CD4-positive, alpha-beta T cell treated with Interleukin-15 for 1 hour (primary cell): ENCODE measurements around the gene EFNA4.

Source experiments
- DNase-seq: peaks from one replicate; pipeline ENCODE4 v3.0.0-alpha.2; 2020

EFNA4 gene

GRCh38 chr1:155063550-155064110 lies at the start of gene EFNA4:
Gene EFNA4, plus strand, starts transcription at chr1:155063740. Its CDS starts 84 bp downstream, at chr1:155063824.
- DNase-seq: peak; percentile 86

DNA sequence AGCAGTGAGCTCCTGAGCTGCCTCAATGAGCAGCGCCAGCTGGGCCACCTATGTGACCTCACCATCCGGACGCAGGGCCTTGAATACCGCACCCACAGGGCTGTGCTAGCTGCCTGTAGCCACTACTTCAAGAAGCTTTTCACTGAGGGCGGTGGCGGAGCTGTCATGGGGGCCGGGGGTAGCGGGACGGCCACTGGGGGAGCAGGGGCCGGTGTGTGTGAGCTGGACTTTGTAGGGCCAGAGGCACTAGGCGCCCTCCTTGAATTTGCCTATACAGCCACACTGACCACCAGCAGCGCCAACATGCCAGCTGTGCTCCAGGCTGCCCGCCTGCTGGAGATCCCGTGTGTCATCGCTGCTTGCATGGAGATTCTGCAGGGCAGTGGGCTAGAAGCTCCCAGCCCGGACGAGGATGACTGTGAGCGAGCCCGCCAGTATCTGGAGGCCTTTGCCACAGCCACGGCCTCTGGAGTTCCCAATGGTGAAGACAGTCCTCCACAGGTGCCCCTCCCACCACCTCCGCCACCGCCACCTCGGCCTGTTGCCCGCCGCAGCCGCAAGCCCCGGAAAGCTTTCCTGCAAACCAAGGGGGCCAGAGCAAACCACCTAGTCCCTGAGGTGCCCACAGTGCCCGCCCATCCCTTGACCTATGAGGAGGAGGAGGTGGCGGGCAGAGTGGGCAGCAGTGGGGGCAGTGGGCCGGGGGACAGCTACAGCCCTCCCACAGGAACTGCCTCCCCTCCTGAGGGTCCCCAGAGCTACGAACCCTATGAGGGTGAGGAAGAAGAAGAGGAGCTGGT lies 48.6 kb upstream of the EFNA4 start:
- no peak for DNase-seq

- DNase-seq: no peak
Observed at GRCh38 chr1:155015527-155016230, 47.9 kb upstream of the EFNA4 start.

- DNase-seq: peak; percentile 56
Observed at GRCh38 chr1:155016231-155016831, 47.2 kb upstream of the EFNA4 start.

GRCh38 chr1:155017041-155017945 lies 46.2 kb upstream of the EFNA4 start:
- peak; percentile 89 for DNase-seq

DNA sequence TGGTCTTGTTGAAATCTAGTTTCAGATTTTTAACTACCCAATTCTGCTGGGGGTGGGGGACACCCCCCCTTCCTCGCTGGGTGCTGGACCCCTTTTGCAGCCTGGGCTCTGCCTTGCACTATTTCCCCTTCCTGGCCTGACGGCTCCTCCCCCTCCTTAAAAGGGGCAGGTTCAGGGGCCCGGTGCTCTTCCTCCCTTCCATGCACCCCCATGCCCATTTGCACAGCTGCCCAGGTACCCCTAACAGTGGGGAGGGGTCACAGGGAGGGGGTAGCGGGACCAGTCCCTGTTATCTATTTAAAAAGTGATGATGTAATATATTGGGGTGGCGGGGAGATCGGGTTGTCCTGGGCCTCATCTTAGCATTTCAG lies 45.6 kb upstream of the EFNA4 start:
- no peak for DNase-seq

- DNase-seq: no peak
Observed at GRCh38 chr1:155018617-155019348, 44.8 kb upstream of the EFNA4 start.

GRCh38 chr1:155019377-155020245 lies 43.9 kb upstream of the EFNA4 start:
- no peak for DNase-seq

- no peak for DNase-seq
Observed at GRCh38 chr1:155022136-155022926, 41.2 kb upstream of the EFNA4 start.

- no peak for DNase-seq
Observed at GRCh38 chr1:155022927-155023236, 40.7 kb upstream of the EFNA4 start.

DNA sequence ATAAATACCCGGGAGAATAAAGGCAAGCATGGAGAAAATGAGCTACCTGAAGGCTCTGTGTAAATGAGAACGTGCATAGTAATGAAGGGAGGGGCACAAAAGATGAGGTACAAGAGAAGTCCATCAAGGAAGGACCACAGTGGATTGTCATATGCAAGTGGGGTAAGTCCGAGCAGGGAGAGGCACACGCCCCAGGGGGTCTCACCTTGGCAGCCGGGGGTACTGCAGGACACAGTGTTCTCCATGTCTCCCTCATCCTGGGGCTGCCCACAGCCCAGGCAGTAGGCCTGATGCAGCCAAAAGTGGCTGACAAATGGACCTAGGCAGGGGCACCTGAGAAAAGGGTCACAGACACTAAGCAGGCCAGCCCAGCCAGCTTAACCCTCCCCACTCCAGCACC lies 39.9 kb upstream of the EFNA4 start:
- no peak for DNase-seq

DNA sequence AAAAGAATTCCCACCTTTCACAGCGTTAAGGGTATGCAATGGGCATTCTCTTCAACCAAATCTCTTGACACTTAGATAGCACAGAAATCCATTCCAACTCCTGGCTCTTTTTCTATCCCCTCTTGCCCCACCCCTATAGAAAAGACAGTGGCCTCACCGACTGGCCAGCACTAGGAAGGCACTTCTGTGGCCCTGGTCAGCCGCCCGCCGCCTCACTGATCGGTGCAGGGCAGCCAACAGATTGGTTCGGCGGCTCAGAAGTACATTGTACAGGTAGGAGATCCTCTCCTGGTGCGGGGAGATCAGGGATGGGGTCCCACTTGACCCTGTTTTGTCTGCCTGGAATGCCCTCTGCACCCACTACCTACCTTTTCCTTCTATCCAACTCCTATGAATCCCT lies 39.2 kb upstream of the EFNA4 start:
- no peak for DNase-seq

DNA sequence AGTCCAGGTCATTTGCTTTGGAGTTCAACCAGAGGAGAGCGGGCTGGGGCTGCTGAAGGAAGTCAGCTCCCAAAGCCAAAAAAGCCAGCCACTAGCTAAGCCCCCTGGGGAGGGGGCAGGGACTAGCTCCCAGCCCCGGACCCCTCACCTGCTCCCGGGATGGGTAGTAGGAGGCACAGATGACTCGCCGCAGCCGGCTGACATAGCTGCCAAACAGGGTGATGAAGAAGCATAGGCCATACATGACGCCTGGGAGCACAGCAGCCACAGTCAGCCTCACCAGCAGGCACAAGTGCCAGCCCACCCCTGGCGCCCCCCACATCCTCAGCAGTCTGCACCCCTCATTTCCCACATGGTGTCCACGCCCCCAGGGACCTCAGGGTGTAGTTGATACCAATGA lies 37.4 kb upstream of the EFNA4 start:
- DNase-seq: no peak

DNA sequence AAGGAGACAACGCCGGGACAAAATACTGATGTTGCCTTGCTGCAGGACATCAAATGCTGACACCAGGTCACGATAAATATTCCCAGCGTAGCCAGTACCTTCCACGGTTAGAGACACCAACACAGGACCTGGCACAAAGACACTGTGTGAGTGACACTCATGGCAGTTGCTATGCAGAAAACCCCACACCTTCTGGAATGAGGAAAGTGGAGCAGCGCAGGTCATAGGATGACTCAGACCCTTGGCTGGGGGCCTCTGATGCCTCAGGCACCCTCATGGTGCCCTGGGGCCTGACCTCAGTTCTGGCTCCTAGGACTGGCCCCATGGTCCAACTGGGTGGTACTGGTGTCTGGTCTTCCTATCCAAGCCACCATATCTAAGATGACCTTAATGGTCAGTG lies 37.0 kb upstream of the EFNA4 start:
- no peak for DNase-seq

GRCh38 chr1:155029513-155030242 lies 33.9 kb upstream of the EFNA4 start:
- DNase-seq: no peak

- DNase-seq: no peak
Observed at GRCh38 chr1:155030243-155030795, 33.2 kb upstream of the EFNA4 start.

DNA sequence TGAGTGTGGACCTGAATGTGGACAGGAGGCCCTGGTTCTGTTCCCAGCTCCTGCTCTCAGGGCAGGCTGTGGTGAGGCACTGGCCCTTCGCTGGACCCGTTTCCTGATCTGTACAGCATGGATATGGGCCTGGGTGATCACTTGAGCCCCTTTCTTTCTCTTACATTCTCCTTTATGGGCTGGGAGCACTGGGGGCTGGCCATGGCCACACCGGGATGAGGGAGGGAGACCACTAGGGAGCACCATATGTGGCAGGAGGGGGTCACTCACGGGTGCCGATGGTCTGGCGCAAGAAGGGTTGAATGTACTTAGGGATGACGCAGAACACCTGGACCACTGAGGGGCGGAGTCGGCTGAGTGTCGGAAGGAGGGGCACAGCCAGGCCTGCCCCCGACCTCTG lies 32.6 kb upstream of the EFNA4 start:
- no peak for DNase-seq

- no peak for DNase-seq
Observed at GRCh38 chr1:155032886-155033285, 30.7 kb upstream of the EFNA4 start.

DNA sequence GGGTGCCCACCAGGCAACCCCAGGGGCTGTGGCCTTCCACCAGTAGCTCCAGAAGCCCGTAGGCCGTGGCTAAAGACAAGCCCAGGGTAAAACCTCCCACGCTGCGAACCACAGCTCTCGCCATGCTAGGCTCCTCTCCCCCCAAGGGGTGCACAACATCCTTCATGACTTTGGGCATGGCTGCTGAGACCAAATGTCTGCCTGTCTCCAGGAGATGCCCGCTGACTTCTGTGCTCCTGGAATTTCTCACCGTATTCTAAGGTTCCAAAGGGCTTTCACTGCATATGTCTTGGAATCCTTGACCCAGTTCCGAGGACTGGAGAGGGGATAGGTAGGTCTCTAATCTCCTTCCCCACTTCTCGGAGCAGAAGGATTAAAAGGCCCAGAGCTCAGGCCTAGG lies 30.0 kb upstream of the EFNA4 start, which contains the start of the genes DCST1 and DCST2:
Gene DCST1, plus strand, starts transcription at position 301 of the 400 bp plus-strand sequence. CDS start 213 bp downstream, outside the sequence.
Gene DCST2, minus strand, starts transcription at position 258 of the 400 bp plus-strand sequence. Its CDS starts 80 bp downstream, at position 178.
- DNase-seq: no peak
